Measurements from ENCODE around the gene ZNF800. TPM values are rescaled to one million over a fixed set of nuclear protein-coding genes. Genes with fewer than 3 reads are reported as not detected.

ZNF800 gene
- polyA plus RNA-seq, 1 experiment, result 6.2 TPM

DNA sequence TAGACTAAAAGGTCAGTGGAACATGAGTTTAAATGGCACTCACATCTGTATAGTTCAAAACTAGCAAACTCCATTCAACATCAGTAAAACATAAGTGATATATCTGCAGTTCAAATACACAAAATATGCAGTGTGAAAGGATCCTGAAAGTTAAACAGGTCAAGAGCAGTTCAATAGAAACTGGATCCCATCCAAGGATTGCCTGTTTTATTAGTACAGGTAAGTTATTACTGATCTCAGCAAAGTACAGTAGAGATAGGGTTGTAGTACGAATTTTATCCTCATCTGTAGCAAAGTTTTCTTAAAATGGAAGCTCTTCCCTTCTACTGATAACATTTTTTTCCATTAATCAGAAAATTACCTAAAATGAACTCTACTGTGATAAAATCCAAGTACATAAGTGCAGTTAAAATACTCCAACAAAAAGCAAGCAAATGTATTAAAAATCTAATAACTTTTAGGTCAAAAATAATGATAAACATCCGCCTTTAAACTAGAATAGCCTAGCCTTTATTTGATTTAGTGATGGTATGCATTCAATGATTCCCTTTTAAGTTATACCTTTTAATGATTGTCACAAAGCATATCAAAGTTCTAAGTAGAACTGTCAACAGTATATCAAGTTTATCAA is 2.2 kb downstream of the ZNF800 start:
- CTCF ChIA-PET, result no interaction called here
- TF ChIP-seq, protein P1, sequence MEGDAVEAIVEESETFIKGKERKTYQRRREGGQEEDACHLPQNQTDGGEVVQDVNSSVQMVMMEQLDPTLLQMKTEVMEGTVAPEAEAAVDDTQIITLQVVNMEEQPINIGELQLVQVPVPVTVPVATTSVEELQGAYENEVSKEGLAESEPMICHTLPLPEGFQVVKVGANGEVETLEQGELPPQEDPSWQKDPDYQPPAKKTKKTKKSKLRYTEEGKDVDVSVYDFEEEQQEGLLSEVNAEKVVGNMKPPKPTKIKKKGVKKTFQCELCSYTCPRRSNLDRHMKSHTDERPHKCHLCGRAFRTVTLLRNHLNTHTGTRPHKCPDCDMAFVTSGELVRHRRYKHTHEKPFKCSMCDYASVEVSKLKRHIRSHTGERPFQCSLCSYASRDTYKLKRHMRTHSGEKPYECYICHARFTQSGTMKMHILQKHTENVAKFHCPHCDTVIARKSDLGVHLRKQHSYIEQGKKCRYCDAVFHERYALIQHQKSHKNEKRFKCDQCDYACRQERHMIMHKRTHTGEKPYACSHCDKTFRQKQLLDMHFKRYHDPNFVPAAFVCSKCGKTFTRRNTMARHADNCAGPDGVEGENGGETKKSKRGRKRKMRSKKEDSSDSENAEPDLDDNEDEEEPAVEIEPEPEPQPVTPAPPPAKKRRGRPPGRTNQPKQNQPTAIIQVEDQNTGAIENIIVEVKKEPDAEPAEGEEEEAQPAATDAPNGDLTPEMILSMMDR (IDR thresholded peaks at IDR 0.05; ENCODE audit: insufficient read depth, low read depth, low read length), result no peak
- POLR2A ChIA-PET, result no interaction called here
- no peak for DNase-seq (ENCODE audit: low read depth)
- no peaks in the 10 kb centered on the region for H3K27me3 ChIP-seq (ENCODE audit: control insufficient read depth, insufficient read depth, low read length)
- peaks cover 1% of the 10 kb centered on the region; the same call in 1 of the 2 replicates for H3K36me3 ChIP-seq (ENCODE audit: control insufficient read depth, insufficient read depth, low read length)
- no peak overlapping the region for H3K4me3 ChIP-seq (ENCODE audit: low read depth, low read length)

DNA sequence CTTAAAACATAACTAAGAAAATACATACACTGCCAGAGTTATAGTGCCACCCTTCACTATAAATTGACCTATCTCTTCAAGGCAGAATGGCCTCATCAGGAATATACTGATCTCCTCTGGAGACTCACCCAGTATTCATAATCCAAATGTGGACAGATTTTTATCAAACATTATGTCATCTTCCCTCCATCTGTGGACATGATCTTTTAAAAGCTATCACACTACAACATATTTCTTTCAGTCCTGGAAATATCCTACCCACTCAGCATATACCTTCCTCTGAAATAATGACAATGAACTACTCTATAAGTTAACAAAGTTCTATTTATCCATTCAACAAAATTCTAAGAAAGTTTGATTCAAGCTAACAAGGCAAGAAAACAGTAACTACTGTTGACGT is 3.2 kb downstream of the ZNF800 start:
- ChIA-PET POLR2A (no interaction called here), CTCF (no interaction called here)
- no peaks in the 10 kb centered on the region for H3K27me3 ChIP-seq (ENCODE audit: control insufficient read depth, insufficient read depth, low read length)
- TF ChIP-seq, protein P1 (IDR thresholded peaks at IDR 0.05; ENCODE audit: insufficient read depth, low read depth, low read length), result no peak
- peaks cover 1% of the 10 kb centered on the region; the same call in 1 of the 2 replicates for H3K36me3 ChIP-seq (ENCODE audit: control insufficient read depth, insufficient read depth, low read length)
- no peak for DNase-seq (ENCODE audit: low read depth)
- H3K4me3 ChIP-seq (ENCODE audit: low read depth, low read length), result no peak overlapping the region

DNA sequence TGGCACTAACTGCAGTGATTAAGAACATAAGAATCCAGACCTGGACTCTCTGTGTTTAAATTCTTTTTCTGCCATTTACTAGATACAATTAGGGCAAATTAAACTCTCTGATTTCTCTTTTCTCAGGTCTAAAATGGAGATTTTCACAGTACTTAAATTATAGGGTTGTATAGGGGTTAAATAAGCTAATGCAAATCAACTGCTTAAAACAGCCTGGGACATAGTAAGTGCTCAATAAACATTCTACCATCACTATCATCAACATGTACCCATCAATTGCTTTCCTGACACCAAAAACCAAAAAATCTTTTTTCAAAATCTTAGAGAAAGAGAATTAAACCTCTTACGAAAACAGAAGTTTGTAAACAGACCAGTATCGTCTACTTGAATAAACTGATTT is 4.5 kb downstream of the ZNF800 start:
- Histone ChIP-seq H3K27me3 (ENCODE audit: control insufficient read depth, insufficient read depth, low read length) (no peaks in the 10 kb centered on the region), H3K36me3 (ENCODE audit: control insufficient read depth, insufficient read depth, low read length) (peaks cover 1% of the 10 kb centered on the region; the same call in 1 of the 2 replicates), H3K4me3 (ENCODE audit: low read depth, low read length) (no peak overlapping the region)
- ChIA-PET CTCF (no interaction called here), POLR2A (no interaction called here)
- TF ChIP-seq, protein P1 (IDR thresholded peaks at IDR 0.05; ENCODE audit: insufficient read depth, low read depth, low read length), result no peak
- DNase-seq (ENCODE audit: low read depth), result no peak

DNA sequence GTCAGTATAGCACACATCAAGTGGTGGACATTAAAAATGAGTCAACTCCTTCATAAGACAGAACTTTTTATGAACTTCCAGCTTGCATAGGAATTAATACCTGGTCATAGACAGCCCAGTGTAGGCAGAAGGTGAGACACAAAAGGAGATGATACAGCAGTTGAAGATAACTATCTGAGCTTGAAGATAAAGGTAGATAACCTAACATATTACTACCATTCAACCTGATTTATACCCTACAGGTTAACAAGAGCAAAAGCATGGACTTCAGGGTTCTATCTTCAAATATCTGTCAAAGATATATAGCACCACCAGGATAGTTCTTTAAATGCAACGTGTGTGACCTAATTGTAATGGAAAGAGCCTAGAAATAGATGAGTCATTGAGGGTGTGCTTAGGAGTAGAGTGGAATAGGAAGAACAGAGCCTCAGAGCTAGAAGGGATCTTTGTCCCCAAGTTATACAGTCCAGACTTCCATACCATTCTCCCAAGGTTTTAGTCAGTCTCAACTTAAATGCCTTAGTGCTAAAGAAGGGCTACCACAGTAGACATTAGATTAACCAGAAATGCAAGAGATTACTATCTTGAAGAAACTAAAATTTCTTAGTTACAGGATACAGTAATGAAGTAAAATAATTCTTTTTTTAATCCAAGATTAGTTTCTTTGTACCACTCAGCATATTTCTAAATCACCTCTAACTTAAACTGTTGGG is 9.2 kb downstream of the ZNF800 start:
- no peaks in the 10 kb centered on the region for H3K27me3 ChIP-seq (ENCODE audit: control insufficient read depth, insufficient read depth, low read length)
- peaks cover 2% of the 10 kb centered on the region; the same call in 1 of the 2 replicates for H3K36me3 ChIP-seq (ENCODE audit: control insufficient read depth, insufficient read depth, low read length)
- POLR2A ChIA-PET, result no interaction called here
- TF ChIP-seq, protein P1 (IDR thresholded peaks at IDR 0.05; ENCODE audit: insufficient read depth, low read depth, low read length), result no peak
- CTCF ChIA-PET, result interaction anchor here (0.9 to 1.4 kb wide), 2 partner anchors 9 to 16 kb away, joined by 3 read pairs; partner anchors contain the start of gene ZNF800
- no peak overlapping the region for H3K4me3 ChIP-seq (ENCODE audit: low read depth, low read length)
- no peak for DNase-seq (ENCODE audit: low read depth)

DNA sequence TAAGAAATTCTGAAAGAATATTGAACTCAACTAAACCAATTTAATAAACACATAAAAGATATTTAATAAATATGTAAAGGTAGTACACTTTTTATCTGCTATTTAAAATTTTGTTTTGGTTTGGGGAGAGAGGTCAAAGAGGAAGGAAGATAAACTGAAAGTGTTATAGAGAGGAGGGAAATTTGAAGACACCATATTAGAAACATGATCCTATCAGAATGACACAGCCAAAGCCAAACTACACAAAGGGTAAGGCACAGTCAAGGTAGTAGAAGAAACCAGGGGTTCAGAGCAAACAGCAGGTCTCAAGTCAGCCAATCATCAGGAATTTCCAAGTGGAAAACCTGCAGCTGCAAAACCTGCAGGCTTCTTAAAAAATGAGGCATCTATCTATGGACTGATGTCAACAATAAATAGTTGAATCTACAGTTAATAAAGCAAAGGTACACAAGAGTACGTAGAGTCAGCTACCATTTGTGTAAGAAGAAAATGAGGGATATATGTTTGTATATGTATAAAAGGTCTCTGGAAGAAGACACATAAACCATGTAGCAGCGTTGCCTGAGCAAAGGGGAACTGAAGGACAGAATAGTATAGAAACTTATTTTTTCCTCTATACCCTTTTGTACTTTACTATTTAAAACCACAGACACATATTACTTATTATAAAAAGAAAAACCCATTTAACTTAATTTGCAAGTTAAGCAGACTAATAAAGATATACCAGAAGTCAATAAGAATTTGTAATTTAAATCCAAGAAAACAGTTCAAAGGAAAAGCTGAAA is 10.0 kb downstream of the ZNF800 start:
- Histone ChIP-seq H3K36me3 (ENCODE audit: control insufficient read depth, insufficient read depth, low read length) (peaks cover 2% of the 10 kb centered on the region; the same call in 1 of the 2 replicates), H3K27me3 (ENCODE audit: control insufficient read depth, insufficient read depth, low read length) (no peaks in the 10 kb centered on the region), H3K4me3 (ENCODE audit: low read depth, low read length) (no peak overlapping the region)
- TF ChIP-seq, protein P1 (IDR thresholded peaks at IDR 0.05; ENCODE audit: insufficient read depth, low read depth, low read length), result no peak
- DNase-seq (ENCODE audit: low read depth), result no peak
- ChIA-PET CTCF (interaction anchor here (0.9 to 1.4 kb wide), 3 partner anchors 10 to 827 kb away, joined by 3 read pairs; partner anchors contain the start of gene ZNF800), POLR2A (no interaction called here)
